Measurements from ENCODE around the gene IER3. TPM values are rescaled to one million over a fixed set of nuclear protein-coding genes. Genes with fewer than 3 reads are reported as not detected.

IER3 gene
- total and polyA plus RNA-seq, 9 of the 15 experiments (the other 6 are each of a cell fraction or from before 2014, with no cell fraction given), result 1.5 to 30.0 (median 11.5) TPM

GRCh38 chr6:30724906-30725667 lies 19.3 kb downstream of the IER3 start (continued):
- no peak for TF ChIP-seq YY1 (IDR thresholded peaks at IDR 0.05; ENCODE audit: borderline replicate concordance in 1 of 3, control insufficient read depth in 1 of 3, extremely low read depth in 1 of 3, insufficient read depth in 3 of 3, insufficient read length in 1 of 3, insufficient replicate concordance in 2 of 3, low read depth in 1 of 3, low read length in 2 of 3)
- no peak for TF ChIP-seq ZNF449 (CRISPR knock-in tag; IDR thresholded peaks at IDR 0.05)
- TF ChIP-seq SUPT5H (IDR thresholded peaks at IDR 0.05), result peak; percentile 62
- TF ChIP-seq FOXJ3 (CRISPR knock-in tag; IDR thresholded peaks at IDR 0.05), result no peak
- 0 out of 2 replicates have a peak, but pooled peaks have one; percentile 21 for TF ChIP-seq FOXP1 (CRISPR knock-in tag; IDR thresholded peaks at IDR 0.05)
- no peak for TF ChIP-seq BCOR (IDR thresholded peaks at IDR 0.05)
- no peak for TF ChIP-seq TCF3 (CRISPR knock-in tag; IDR thresholded peaks at IDR 0.05)
- no peak; the same call in 1 of the 2 replicates for TF ChIP-seq EP400 (IDR thresholded peaks at IDR 0.05)
- TF ChIP-seq BMI1 (IDR thresholded peaks at IDR 0.05; ENCODE audit: low read length), result no peak
- peak; percentile 64; the same call in 1 of the 2 replicates for TF ChIP-seq RFX7 (CRISPR knock-in tag; IDR thresholded peaks at IDR 0.05)
- TF ChIP-seq FOSL1 (tag; conservative IDR thresholded peaks at IDR 0.05), result 0 out of 2 replicates have a peak, but pooled peaks have one; percentile 45
- no peak for TF ChIP-seq ZNF740 (CRISPR knock-in tag; IDR thresholded peaks at IDR 0.05)
- TF ChIP-seq ZNF740 (tag; IDR thresholded peaks at IDR 0.05), result no peak
- no peak for TF ChIP-seq NFXL1 (CRISPR knock-in tag; IDR thresholded peaks at IDR 0.05)
- TF ChIP-seq FOXA3 (CRISPR knock-in tag; conservative IDR thresholded peaks at IDR 0.05 in 1 of 2, IDR thresholded peaks at IDR 0.05 in 1 of 2), result no peak
- no peak for TF ChIP-seq MYBL2 (IDR thresholded peaks at IDR 0.05; ENCODE audit: low read depth)
- TF ChIP-seq MYBL2 (CRISPR knock-in tag; IDR thresholded peaks at IDR 0.05; ENCODE audit: borderline replicate concordance), result no peak
- no peak for TF ChIP-seq LARP7 (IDR thresholded peaks at IDR 0.05)
- 0 out of 4 replicates have a peak, but pooled peaks of 1 of the 2 experiments have one; percentile 33 for TF ChIP-seq CSDE1 (IDR thresholded peaks at IDR 0.05)
- TF ChIP-seq SRSF3 (IDR thresholded peaks at IDR 0.05; ENCODE audit: insufficient read depth, low read length), result no peak
- TF ChIP-seq THRA (IDR thresholded peaks at IDR 0.05), result no peak
- TF ChIP-seq PHTF2 (CRISPR knock-in tag; IDR thresholded peaks at IDR 0.05), result no peak
- no peak for TF ChIP-seq ZC3H4 (CRISPR knock-in tag; IDR thresholded peaks at IDR 0.05; ENCODE audit: borderline replicate concordance)
- TF ChIP-seq MED1 (CRISPR knock-in tag; IDR thresholded peaks at IDR 0.05; ENCODE audit: borderline replicate concordance), result no peak
- no peak for TF ChIP-seq FOXM1 (IDR thresholded peaks at IDR 0.05; ENCODE audit: low read depth)
- TF ChIP-seq FOXM1 (CRISPR knock-in tag; IDR thresholded peaks at IDR 0.05; ENCODE audit: low read depth), result peak; percentile 38; the same call in 1 of the 2 replicates
